OCI-LY3 (cell line): ENCODE data around the gene GRAMD1B.

Source experiments
- CTCF ChIP-seq: fragments of 200-600, 300-600 bp; sonication (generic); IDR thresholded peaks from 2 replicates; pipeline ENCODE4 v1.5.1; 2014; ENCODE audit warnings: antibody characterized with exemption, low read length, low read depth
- EZH2phosphoT487 ChIP-seq: fragments of 200-600 bp; shearing (Covaris generic); IDR thresholded peaks from 2 replicates; pipeline ENCODE4 v1.6.1; 2018; ENCODE audit warnings: antibody characterized with exemption, mixed run types, low read depth

DNA sequence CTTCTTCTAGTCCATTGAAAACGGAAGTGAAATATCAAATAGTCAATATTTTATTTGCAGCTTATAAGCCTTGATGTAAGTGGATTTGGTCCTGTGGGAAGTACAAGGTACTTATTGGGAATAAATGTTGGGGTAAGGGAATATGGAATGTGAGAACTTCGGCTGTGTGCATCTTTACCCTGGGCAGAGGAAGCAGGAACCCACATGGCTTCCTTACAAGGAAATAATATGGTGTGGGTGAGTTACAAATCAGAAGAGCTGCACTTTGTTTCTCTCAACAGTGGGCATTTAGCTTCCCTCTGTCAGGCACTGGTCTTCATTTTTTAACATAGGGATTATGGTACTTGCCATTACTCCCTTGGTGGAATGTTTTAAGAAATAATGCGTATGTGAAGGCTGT, 146.4 kb downstream of the GRAMD1B start:
- no peak for TF ChIP-seq CTCF
- no peak for TF ChIP-seq EZH2phosphoT487
